Thyroid gland (tissue), 4 donors: ENCODE data around the gene UGT8. TPM values are rescaled to one million over a fixed set of nuclear protein-coding genes. Genes with fewer than 3 reads are reported as not detected.

Experiments
- DNase-seq, 2 donors: peaks; one replicate each; pipeline ENCODE4 v3.0.0-alpha.2; 2019
- H3K27ac ChIP-seq, 3 donors: fragments of 200-600 bp; sonication (generic); 1 replicate in 2 of 3; 2 replicates in 1 of 3; pipeline ENCODE4 v1.5.1; 2016 to 2019; ENCODE audit warnings: mild to moderate bottlenecking in 1 of 3, moderate library complexity in 1 of 3
- H3K27me3 ChIP-seq: fragments of 200-600 bp; sonication (generic); one replicate; pipeline ENCODE4 v1.5.1; 2019
- H3K36me3 ChIP-seq, 2 donors: fragments of 200-600 bp; sonication (generic); one replicate each; pipeline ENCODE4 v1.5.1; 2016 to 2019
- H3K4me1 ChIP-seq, 2 donors: fragments of 200-600 bp; sonication (generic); one replicate each; pipeline ENCODE4 v1.5.1; 2017 to 2019
- H3K4me3 ChIP-seq, 3 donors: fragments of 200-600 bp; sonication (generic); replicated peaks in 1 of 3; 1 replicate in 2 of 3; 2 replicates in 1 of 3; pipeline ENCODE4 v1.5.1; 2016; ENCODE audit warnings: mild to moderate bottlenecking in 1 of 3
- H3K9me3 ChIP-seq: fragments of 200-600 bp; sonication (generic); one replicate; pipeline ENCODE4 v1.5.1; 2017
- CTCF ChIP-seq, 6 experiments: fragments of 200-600 bp in 3 of 6; fragments of 450-650 bp in 3 of 6; sonication (generic) in 3 of 6; IDR thresholded peaks; one replicate each; pipeline ENCODE4 v1.5.1; 2016 to 2019; ENCODE audit warnings: antibody characterized with exemption in 6 of 6, mild to moderate bottlenecking in 2 of 6, inconsistent platforms in 1 of 6, moderate library complexity in 1 of 6
- POLR2A ChIP-seq, 2 donors: fragments of 450-650 bp; IDR thresholded peaks; one replicate each; pipeline ENCODE4 v1.6.1; 2017; ENCODE audit warnings: antibody characterized with exemption in 2 of 2, mild to moderate bottlenecking in 2 of 2, moderate library complexity in 1 of 2
- WGBS, 2 donors: methylation state at CpG; one replicate each; pipeline ENCODE4 v1.1.5; 2017; 5-methylcytosine and 5-hydroxymethylcytosine counted together
- intact Hi-C: fragments of 100-400 bp; cut with DNase I; formaldehyde crosslinking; loops from one replicate; pipeline ENCODE4 v1.15.1; 2023
- total RNA-seq, 4 donors: library from RNA; depleted of rRNA; stranded (reverse); fragments of >200 nt; gene quantifications; one replicate each; pipeline ENCODE4 v1.2.3, GENCODE V29; 2016

Gene UGT8
- total RNA-seq, 4 donors from 2014 or later: 7.8 to 21.0 (median 13.6) TPM

GRCh38 chr4:114599903-114600552 is 1.4 kb downstream of the UGT8 start:
- DNase-seq: peak; percentile 7 to 13
- H3K27ac ChIP-seq: peak overlapping the region in 1 of 3 donors; percentile 22
- H3K4me3 ChIP-seq: peak overlapping the region; percentile 13 to 76 (median 47)
- no peaks in the 10 kb centered on the region for H3K36me3 ChIP-seq
- H3K9me3 ChIP-seq: no peaks in the 10 kb centered on the region
- peaks cover 0 to 5% of the 10 kb centered on the region in 2 donors for H3K4me1 ChIP-seq
- TF ChIP-seq POLR2A (IDR thresholded peaks at IDR 0.05) (no peak), CTCF (IDR thresholded peaks at IDR 0.05) (no peak)
- intact Hi-C loops: no loop called here
- WGBS, 2 donors: 18 to 21% methylated on average over 15 of the region's 15 CpGs
- H3K27me3 ChIP-seq: no peaks in the 10 kb centered on the region

DNA sequence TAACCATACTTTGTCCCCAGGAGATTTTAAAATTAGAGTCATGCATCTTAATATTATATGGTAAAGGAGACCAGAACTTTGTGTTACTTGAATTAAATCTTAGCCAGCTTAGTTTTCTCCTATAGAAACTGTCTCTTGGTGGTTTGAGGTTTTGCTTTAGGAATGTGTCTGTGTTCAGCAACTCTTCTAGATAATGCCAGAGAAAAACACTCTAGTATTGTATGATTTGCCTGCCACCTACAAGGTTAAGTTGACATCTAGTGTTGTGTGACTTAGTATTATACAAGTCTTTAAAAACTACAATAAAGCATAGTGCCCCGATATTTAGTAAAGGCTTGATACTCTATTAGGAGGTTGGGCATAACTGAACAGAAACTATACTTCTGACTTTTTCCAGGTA is 2.1 kb downstream of the UGT8 start:
- Histone ChIP-seq H3K9me3 (no peaks in the 10 kb centered on the region), H3K27ac (no peak overlapping the region), H3K4me1 (peaks cover under 1 to 5% of the 10 kb centered on the region in 2 donors), H3K27me3 (no peaks in the 10 kb centered on the region), H3K4me3 (no peak overlapping the region), H3K36me3 (no peaks in the 10 kb centered on the region)
- 97 to 100% methylated on average over 1 of the region's 1 CpG for WGBS, 2 donors
- intact Hi-C loops: no loop called here
- DNase-seq: no peak
- TF ChIP-seq CTCF (IDR thresholded peaks at IDR 0.05): no peak
- TF ChIP-seq POLR2A (IDR thresholded peaks at IDR 0.05): no peak

- no peak for TF ChIP-seq POLR2A (IDR thresholded peaks at IDR 0.05)
- TF ChIP-seq CTCF (IDR thresholded peaks at IDR 0.05): no peak
- H3K27me3 ChIP-seq: no peaks in the 10 kb centered on the region
- no peak overlapping the region for H3K27ac ChIP-seq
- intact Hi-C loops: no loop called here
- no peaks in the 10 kb centered on the region for H3K9me3 ChIP-seq
- no peak for DNase-seq
- H3K36me3 ChIP-seq: no peaks in the 10 kb centered on the region
- WGBS, 2 donors: 86 to 89% methylated on average over 5 of the region's 5 CpGs
- H3K4me3 ChIP-seq: no peak overlapping the region
- H3K4me1 ChIP-seq: peaks cover 9 to 12% of the 10 kb centered on the region in 2 donors
Measured at GRCh38 chr4:114601304-114602052, 2.9 kb downstream of the UGT8 start.

DNA sequence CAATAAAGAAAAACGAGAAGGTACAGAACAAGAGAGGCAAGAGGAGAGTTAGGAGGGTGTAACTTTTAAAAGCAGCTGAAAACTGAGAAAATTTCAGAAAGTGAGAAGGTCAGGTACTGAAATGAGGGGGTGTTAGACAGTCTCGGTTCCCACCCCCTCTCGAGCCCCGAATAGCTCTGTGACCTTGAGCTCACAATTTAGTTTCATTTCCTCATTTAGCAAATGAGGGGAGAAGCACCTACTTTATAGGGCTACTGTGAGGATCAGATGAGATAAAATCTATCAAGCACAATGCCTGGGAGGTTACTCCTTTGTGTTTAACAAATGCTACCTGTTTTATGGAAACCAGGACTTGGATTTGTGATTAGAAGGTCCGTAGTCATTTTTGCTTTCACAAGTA is 4.9 kb downstream of the UGT8 start:
- no peak for TF ChIP-seq CTCF (IDR thresholded peaks at IDR 0.05)
- no peak for TF ChIP-seq POLR2A (IDR thresholded peaks at IDR 0.05)
- no peak overlapping the region for H3K27ac ChIP-seq
- no peak for DNase-seq
- H3K4me3 ChIP-seq: no peak overlapping the region
- intact Hi-C loops: no loop called here
- WGBS, 2 donors: 87% methylated on average over 5 of the region's 5 CpGs
- H3K27me3 ChIP-seq: no peaks in the 10 kb centered on the region
- no peaks in the 10 kb centered on the region for H3K36me3 ChIP-seq
- H3K9me3 ChIP-seq: no peaks in the 10 kb centered on the region
- H3K4me1 ChIP-seq: peaks cover 11 to 16% of the 10 kb centered on the region in 2 donors

DNA sequence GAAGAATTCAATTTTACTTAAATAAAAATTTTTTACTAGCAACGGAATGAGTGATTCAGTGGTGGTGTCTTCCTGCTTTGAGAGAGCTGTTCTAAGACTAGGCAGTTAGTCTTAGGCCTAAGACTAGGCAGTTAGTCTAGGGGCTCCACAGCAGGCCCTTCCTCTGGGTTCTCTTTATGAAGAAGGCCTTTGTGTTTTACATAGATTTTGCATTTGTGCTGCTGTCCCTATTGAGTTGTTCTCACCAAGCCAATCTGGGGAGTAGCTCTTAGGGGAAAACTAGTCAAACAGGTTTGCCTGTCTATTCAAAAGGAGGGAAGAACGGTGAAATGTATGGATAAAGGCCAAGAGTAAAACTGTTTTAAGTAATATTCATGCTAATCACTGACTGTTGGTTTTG is 7.6 kb downstream of the UGT8 start:
- TF ChIP-seq CTCF (IDR thresholded peaks at IDR 0.05) (no peak), POLR2A (IDR thresholded peaks at IDR 0.05) (no peak)
- WGBS, 2 donors: 53% methylated on average over 2 of the region's 2 CpGs
- DNase-seq: peak in 1 of 2 donors; percentile 8
- intact Hi-C loops: no loop called here
- Histone ChIP-seq H3K27ac (peak overlapping the region in 2 of 3 donors; percentile 41 to 69), H3K27me3 (no peaks in the 10 kb centered on the region), H3K9me3 (no peaks in the 10 kb centered on the region), H3K4me1 (peaks cover 11 to 16% of the 10 kb centered on the region in 2 donors), H3K4me3 (no peak overlapping the region), H3K36me3 (no peaks in the 10 kb centered on the region)
